ENCODE results near the gene TXNDC12. TPM values are rescaled to one million over a fixed set of nuclear protein-coding genes. Genes with fewer than 3 reads are reported as not detected.

Gene TXNDC12
- total RNA-seq, 1 experiment from 2014 or later: 80.9 TPM

DNA sequence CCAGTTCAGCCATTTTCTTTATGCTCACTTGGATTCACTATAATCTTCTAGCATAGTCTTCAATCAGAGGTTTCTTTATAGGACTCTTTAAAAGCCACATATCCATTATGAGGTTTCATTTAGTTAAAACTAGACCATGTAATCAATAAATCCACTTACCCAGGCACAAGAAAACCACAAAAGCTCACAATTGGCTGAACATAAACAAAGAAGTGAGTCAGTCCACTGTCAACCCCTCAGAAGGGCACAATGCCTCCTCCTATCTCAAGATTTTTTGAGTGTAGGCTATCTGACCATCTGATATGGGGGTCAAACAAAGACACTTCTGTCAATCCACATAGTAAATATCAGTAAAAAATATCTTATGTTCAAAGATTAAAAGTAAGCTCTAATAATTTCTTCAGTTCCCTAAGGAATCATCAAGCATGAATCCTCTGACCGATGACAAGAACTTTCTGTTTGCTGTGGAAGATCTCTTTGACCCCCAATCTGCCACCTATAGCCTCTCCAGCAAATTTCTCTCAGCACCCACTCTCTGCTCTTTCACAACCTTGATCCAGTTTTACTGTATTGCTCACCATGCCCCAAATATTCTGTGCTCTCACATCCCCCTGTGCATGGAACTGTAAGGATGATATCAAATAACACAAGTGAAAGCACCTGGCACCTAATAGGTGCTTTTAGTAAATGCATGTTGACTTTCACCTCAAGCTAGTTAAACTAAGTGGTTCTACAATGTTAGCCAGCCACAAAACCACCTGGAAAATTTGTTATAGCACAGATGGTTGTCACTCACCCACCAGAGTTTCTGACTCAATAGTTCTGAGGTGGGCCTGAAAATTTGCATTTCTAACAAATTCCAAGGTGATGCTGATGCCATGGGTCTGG is 81.2 kb downstream of the TXNDC12 start (continued):
- TF ChIP-seq ZBTB43 (CRISPR knock-in tag; IDR thresholded peaks at IDR 0.05) (no peak), KAT7 (CRISPR knock-in tag; IDR thresholded peaks at IDR 0.05; ENCODE audit: borderline replicate concordance) (no peak), FOXJ3 (CRISPR knock-in tag; IDR thresholded peaks at IDR 0.05; ENCODE audit: borderline replicate concordance) (no peak)
- TF ChIP-seq, protein P1, sequence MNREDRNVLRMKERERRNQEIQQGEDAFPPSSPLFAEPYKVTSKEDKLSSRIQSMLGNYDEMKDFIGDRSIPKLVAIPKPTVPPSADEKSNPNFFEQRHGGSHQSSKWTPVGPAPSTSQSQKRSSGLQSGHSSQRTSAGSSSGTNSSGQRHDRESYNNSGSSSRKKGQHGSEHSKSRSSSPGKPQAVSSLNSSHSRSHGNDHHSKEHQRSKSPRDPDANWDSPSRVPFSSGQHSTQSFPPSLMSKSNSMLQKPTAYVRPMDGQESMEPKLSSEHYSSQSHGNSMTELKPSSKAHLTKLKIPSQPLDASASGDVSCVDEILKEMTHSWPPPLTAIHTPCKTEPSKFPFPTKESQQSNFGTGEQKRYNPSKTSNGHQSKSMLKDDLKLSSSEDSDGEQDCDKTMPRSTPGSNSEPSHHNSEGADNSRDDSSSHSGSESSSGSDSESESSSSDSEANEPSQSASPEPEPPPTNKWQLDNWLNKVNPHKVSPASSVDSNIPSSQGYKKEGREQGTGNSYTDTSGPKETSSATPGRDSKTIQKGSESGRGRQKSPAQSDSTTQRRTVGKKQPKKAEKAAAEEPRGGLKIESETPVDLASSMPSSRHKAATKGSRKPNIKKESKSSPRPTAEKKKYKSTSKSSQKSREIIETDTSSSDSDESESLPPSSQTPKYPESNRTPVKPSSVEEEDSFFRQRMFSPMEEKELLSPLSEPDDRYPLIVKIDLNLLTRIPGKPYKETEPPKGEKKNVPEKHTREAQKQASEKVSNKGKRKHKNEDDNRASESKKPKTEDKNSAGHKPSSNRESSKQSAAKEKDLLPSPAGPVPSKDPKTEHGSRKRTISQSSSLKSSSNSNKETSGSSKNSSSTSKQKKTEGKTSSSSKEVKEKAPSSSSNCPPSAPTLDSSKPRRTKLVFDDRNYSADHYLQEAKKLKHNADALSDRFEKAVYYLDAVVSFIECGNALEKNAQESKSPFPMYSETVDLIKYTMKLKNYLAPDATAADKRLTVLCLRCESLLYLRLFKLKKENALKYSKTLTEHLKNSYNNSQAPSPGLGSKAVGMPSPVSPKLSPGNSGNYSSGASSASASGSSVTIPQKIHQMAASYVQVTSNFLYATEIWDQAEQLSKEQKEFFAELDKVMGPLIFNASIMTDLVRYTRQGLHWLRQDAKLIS (CRISPR knock-in tag; IDR thresholded peaks at IDR 0.05; ENCODE audit: borderline replicate concordance): no peak

Other genes starting within 250 kb of the TXNDC12 start
- gene NRDC, start 176.5 kb downstream of the TXNDC12 start, total RNA-seq (2021): 172 to 201 TPM (median 179 TPM) in 3 replicates
- gene RAB3B, start 64.5 kb downstream of the TXNDC12 start, total RNA-seq (2021): 33.7 to 36.9 TPM (median 34.1 TPM) in 3 replicates
- 9.4 to 10.1 TPM (median 9.9 TPM) in 3 replicates for gene KTI12, start 21.4 kb downstream of the TXNDC12 start, total RNA-seq (2021)
- gene BTF3L4, start 1.1 kb upstream of the TXNDC12 start, total RNA-seq (2021): 74.7 to 89.4 TPM (median 79.0 TPM) in 3 replicates
- 19.2 to 20.1 TPM (median 19.6 TPM) in 3 replicates for gene ZFYVE9, start 86.9 kb upstream of the TXNDC12 start, total RNA-seq (2021)

All from WTC11 (cell line).